A204.1 (cell line): ENCODE measurements around the gene XIAP.

Experiments used
- FAIRE-seq: peaks from 2 replicates; lab custom pipeline; 2012; peaks lifted over from hg19 to GRCh38; lab: Jason Lieb, UNC

Gene XIAP

DNA sequence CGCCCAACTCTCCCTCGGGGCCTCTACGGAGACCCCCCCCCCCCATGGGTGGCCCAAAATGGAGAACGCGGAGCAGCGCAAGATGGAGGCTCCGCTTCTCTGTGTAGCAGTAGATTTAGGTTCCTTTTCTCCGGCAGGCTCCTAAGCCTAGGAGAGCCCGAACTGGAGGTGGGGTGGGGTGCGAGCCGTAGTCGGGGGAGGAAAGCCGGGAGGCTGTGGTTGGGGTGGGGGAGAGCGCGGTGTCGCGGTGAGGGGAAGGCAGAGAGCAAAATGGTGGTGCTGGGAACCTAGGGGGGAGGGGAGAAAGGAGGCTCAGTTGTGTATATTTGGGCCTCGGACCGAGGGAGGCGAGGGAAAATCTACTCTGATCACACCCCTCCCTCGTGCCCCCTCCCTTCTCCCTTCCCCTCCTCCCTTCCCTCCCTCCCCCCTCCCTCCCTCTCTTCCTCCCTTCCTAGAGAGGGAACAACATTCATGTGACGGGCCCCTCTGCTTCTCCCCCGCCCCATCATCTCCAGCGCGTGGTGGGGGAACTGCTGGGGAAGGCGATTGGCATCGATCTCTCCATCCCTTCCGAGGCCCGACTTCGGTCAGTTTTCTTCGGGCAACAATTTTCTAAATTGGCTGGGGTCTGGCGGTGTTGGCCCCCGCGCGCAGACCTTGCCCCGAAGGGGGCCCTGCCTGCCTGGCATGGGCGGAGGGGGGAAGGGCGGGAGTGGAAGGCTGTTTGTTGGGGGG lies 101.6 kb downstream of the XIAP start, which contains the start of gene STAG2:
STAG2 (plus strand) TSS at position 439 of the 738 bp plus-strand sequence. CDS start 60,922 bp downstream, outside the sequence.
- FAIRE-seq = no peak

DNA sequence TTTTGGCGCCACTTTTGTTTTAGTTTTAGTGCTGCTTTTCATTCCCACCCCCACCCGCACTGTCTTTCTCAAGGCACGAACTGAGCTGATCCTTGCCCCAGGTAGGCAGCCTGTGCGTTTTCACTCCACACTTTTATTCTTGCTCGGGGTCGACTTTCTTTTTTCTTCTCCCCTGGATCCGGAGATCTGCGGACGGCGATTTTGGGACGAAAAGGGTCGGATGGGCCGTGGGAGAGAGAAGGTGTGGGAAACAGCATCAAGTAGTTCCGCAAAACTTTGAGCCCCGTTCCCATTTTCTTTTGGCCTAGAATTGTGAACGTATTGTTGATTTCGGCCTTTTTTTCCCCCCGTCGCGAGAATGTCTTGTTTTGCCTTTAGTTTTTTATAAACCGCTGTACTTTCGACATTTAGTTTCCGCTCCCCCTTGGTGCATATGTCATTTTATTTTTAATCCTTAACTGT lies 102.2 kb downstream of the XIAP start:
- FAIRE-seq = no peak

DNA sequence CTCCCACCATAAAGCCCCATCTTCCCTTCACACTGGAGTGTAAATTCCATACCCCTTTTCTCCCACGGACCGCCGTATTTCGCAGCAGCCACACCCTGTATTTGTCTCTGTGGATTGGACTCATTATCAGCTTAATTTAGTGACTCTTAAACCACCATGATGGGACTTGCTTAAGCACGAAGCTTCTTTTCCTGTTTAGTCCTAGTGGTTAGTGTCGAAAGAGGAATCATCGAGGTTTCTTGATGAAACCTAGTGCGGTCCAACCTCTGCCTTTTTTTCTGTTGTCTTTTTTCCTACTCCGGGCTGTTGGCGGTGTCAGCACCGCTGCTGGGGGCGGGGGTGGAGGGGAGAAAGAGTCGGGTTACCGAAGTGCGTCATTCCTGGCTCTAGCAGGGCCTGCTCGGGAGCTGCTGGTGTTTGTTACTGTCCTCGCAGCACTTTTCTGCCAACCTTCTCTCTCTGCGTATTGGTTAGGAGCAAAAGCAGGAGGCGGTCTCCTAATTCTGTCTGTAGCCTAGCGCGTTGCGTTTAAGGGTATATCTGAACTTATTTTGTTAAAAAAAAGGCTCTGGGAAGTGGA lies 103.0 kb downstream of the XIAP start:
- peak; percentile 99 for FAIRE-seq
